Osteoblast (primary cell): ENCODE results near the gene JAZF1. TPM values are rescaled to one million over a fixed set of nuclear protein-coding genes. Genes with fewer than 3 reads are reported as not detected.

Experiments used
- DNase-seq: peaks from one replicate; pipeline ENCODE4 v3.0.0; 2011; ENCODE audit warnings: low spot score, mixed read lengths; ENCODE audit not compliant: insufficient read length; ENCODE audit errors: missing footprints
- H2AFZ ChIP-seq: 2 replicates; pipeline ENCODE4 v1.6.0; 2011; ENCODE audit warnings: mild to moderate bottlenecking, low read length
- H3K27ac ChIP-seq: 2 replicates; pipeline ENCODE4 v1.5.1; 2011; ENCODE audit warnings: mild to moderate bottlenecking, low read depth, low read length, moderate library complexity
- H3K27me3 ChIP-seq: 2 replicates; pipeline ENCODE4 v1.6.0; 2012; ENCODE audit warnings: mild to moderate bottlenecking, control low read depth, inconsistent platforms, low read length, moderate library complexity; ENCODE audit not compliant: insufficient read depth
- H3K36me3 ChIP-seq: 2 replicates; pipeline ENCODE4 v1.5.1; 2011; ENCODE audit warnings: mild to moderate bottlenecking, low read length, control low read depth, moderate library complexity; ENCODE audit not compliant: insufficient read depth
- H3K4me1 ChIP-seq: 2 replicates; pipeline ENCODE4 v1.5.1; 2011; ENCODE audit warnings: mild to moderate bottlenecking, low read length, control low read depth, moderate library complexity; ENCODE audit not compliant: insufficient read depth
- H3K4me2 ChIP-seq: 2 replicates; pipeline ENCODE4 v1.6.0; 2011; ENCODE audit warnings: mild to moderate bottlenecking, low read length; ENCODE audit not compliant: insufficient read depth
- H3K4me3 ChIP-seq: fragments of 200-600 bp; sonication (generic); 3 replicates; pipeline ENCODE4 v1.5.1; 2012; ENCODE audit warnings: mild to moderate bottlenecking, low read length, inconsistent platforms; ENCODE audit not compliant: insufficient read depth
- H3K79me2 ChIP-seq: 2 replicates; pipeline ENCODE4 v1.6.0; 2012; ENCODE audit warnings: mild to moderate bottlenecking, low read length, control low read depth, inconsistent platforms; ENCODE audit not compliant: insufficient read depth
- H3K9me3 ChIP-seq: 2 replicates; pipeline ENCODE4 v1.5.1; 2011; ENCODE audit warnings: low read depth, low read length, control low read depth
- H4K20me1 ChIP-seq: 2 replicates; pipeline ENCODE4 v1.6.0; 2012; ENCODE audit warnings: mild to moderate bottlenecking, low read length, control low read depth; ENCODE audit not compliant: insufficient read depth
- total RNA-seq: library from RNA; depleted of rRNA; stranded (reverse); fragments of >200 nt; gene quantifications from 2 replicates; pipeline ENCODE4 v1.2.3, GENCODE V29; 2012
- TF ChIP-seq, protein P1 (sequence below): IDR thresholded peaks from 2 replicates; pipeline ENCODE4 v1.5.1; 2011; ENCODE audit warnings: mild to moderate bottlenecking, low read depth, low read length, moderate library complexity; ENCODE audit errors: extremely low read depth

The JAZF1 gene
- 14.4 and 15.9 TPM in 2 replicates for total RNA-seq

DNA sequence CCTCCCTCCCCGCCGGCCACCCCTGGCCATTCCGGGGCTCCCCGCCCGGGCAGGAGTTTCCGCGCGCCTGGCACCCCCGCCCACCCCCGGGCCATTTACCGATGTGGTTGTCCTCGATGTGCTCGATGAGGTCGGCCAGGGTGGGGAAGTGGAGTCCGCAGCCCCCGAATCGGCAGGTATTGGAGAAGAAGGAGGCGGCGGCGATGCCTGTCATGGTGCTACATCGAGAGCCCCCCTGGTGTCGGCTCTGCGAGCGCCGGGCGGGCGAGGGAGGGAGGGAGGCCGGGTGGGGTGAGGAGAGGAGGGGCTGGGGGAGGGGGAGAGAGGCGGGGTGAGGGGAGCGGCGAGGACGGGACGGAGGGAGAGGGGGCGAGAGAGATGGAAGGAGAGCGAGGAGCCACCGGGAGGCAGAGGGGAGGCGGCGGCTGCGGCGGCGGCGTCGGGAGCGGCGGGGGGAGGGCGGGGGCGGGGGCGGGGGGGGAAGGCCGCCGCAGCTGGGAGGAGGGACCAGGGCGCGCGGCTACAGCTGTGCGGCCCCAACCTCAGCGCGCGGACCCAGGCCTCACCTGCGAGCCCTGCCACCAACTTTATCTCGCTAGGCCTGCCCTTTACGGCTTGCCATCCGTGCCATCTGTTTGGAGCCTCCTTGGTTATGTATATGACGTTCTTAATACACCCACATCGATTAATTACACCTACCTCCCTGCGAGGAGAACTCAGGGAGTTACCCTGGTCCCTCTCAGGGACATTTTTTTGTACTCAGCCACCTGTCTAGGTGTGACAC, at the start of gene JAZF1:
Gene JAZF1, minus strand, starts transcription at position 432 of the 784 bp plus-strand sequence.
- Histone ChIP-seq H3K9me3 (no peaks in the 10 kb centered on the region), H3K79me2 (peaks cover 31% of the 10 kb centered on the region), H3K36me3 (no peaks in the 10 kb centered on the region), H4K20me1 (peaks cover 2% of the 10 kb centered on the region), H3K4me2 (peak within 1 kb of the TSS; percentile 72), H3K4me1 (peaks cover 20% of the 10 kb centered on the region), H3K27me3 (no peaks in the 10 kb centered on the region), H3K4me3 (peak within 1 kb of the TSS; percentile 79), H2AFZ (peak within 1 kb of the TSS; percentile 82), H3K27ac (no peak within 1 kb of the TSS)
- DNase-seq, result peak; percentile 93
- TF ChIP-seq, protein P1, sequence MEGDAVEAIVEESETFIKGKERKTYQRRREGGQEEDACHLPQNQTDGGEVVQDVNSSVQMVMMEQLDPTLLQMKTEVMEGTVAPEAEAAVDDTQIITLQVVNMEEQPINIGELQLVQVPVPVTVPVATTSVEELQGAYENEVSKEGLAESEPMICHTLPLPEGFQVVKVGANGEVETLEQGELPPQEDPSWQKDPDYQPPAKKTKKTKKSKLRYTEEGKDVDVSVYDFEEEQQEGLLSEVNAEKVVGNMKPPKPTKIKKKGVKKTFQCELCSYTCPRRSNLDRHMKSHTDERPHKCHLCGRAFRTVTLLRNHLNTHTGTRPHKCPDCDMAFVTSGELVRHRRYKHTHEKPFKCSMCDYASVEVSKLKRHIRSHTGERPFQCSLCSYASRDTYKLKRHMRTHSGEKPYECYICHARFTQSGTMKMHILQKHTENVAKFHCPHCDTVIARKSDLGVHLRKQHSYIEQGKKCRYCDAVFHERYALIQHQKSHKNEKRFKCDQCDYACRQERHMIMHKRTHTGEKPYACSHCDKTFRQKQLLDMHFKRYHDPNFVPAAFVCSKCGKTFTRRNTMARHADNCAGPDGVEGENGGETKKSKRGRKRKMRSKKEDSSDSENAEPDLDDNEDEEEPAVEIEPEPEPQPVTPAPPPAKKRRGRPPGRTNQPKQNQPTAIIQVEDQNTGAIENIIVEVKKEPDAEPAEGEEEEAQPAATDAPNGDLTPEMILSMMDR, result no peak

DNA sequence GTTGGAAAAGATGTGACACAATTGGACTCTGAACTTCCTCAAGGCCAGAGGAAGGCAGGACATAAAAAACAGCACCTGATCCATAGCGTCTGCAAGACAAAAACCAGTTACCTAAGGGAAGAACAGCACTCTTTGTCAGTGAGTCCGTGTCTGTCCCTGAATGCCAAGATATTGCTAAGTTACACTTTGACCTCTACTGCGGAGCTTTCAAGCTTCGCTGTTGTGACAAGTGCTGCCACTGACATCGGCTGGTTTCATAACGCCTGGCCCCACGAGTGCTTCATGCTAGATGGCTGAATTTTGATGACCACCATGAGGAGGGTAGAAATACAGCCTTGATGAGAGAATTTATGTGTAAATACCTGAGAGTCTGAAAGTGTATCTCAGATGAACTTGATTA, 49.7 kb upstream of the JAZF1 start:
- Histone ChIP-seq H3K36me3 (no peaks in the 10 kb centered on the region), H3K4me2 (no peak overlapping the region), H3K27me3 (peaks cover 2% of the 10 kb centered on the region), H3K79me2 (no peaks in the 10 kb centered on the region), H3K4me1 (no peaks in the 10 kb centered on the region), H3K9me3 (no peaks in the 10 kb centered on the region), H2AFZ (no peak overlapping the region), H3K4me3 (no peak overlapping the region), H4K20me1 (no peaks in the 10 kb centered on the region), H3K27ac (no peak overlapping the region)
- peak; percentile 14 for DNase-seq
- TF ChIP-seq, protein P1, result no peak

DNA sequence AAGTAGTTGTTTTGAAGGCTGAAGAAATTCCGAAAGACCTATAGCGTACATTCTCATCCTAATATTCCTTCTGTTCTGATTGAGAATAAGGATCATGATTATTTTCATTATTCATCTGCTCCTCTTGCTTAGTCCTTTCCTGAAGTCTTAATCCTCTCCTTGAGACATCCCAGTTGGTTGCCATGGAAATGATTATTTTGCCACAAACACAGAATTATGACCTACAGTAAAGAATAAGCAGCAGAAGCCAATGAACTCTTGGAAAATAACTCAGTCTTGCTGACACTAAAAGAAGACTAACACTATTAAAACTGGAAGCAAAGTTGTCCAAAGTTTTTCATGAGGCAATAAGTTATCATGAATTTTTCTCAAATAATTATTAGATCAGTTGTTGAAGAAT, 47.8 kb upstream of the JAZF1 start:
- H3K27me3 ChIP-seq, result peaks cover 12% of the 10 kb centered on the region
- no peak overlapping the region for H2AFZ ChIP-seq
- no peak for DNase-seq
- no peak overlapping the region for H3K4me3 ChIP-seq
- no peaks in the 10 kb centered on the region for H3K79me2 ChIP-seq
- TF ChIP-seq, protein P1, result no peak
- H3K36me3 ChIP-seq, result no peaks in the 10 kb centered on the region
- H4K20me1 ChIP-seq, result no peaks in the 10 kb centered on the region
- no peaks in the 10 kb centered on the region for H3K4me1 ChIP-seq
- no peaks in the 10 kb centered on the region for H3K9me3 ChIP-seq
- H3K27ac ChIP-seq, result no peak overlapping the region
- H3K4me2 ChIP-seq, result no peak overlapping the region

DNA sequence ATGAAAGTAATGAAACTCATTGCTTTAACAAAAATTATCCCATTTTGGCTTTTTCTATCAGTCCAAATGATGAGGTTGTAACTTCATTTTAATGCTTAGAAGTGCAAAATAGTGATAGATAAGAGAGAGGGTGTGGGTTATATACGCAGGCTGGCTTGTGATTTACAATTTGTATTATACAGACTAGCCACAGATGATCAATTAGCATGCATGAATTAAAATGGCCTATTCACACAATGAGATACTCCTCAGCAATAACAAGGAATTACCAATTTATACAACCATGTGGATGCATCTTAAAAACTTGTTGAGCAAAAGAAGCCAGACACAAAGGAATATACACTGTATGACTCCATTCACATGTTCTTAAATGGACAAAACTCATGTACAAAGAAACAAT, 45.4 kb upstream of the JAZF1 start:
- Histone ChIP-seq H3K4me2 (no peak overlapping the region), H2AFZ (no peak overlapping the region), H3K4me1 (no peaks in the 10 kb centered on the region), H3K36me3 (no peaks in the 10 kb centered on the region), H3K27ac (no peak overlapping the region), H3K9me3 (no peaks in the 10 kb centered on the region), H4K20me1 (no peaks in the 10 kb centered on the region), H3K79me2 (no peaks in the 10 kb centered on the region), H3K27me3 (peaks cover 24% of the 10 kb centered on the region), H3K4me3 (no peak overlapping the region)
- TF ChIP-seq, protein P1, result no peak
- no peak for DNase-seq
